Neural progenitor cell (in vitro differentiated cells): Measurements from ENCODE around the gene S100A2. TPM values are rescaled to one million over a fixed set of nuclear protein-coding genes. Genes with fewer than 3 reads are reported as not detected.

ENCODE experiments used
- DNase-seq: peaks from one replicate; pipeline ENCODE4 v3.0.0-alpha.2; 2016; ENCODE audit warnings: low spot score
- H2AFZ ChIP-seq: fragments of 200-600 bp; sonication (generic); replicated peaks from 2 replicates; pipeline ENCODE4 v1.6.1; 2016; ENCODE audit warnings: antibody characterized with exemption
- H3F3A ChIP-seq: fragments of 200-600 bp; sonication (generic); 2 replicates; pipeline ENCODE4 v1.6.1; 2016; ENCODE audit warnings: antibody characterized with exemption, low read depth
- H3K27ac ChIP-seq: fragments of 200-600 bp; sonication (generic); 2 replicates; pipeline ENCODE4 v1.5.1; 2016; ENCODE audit warnings: mild to moderate bottlenecking
- H3K27me3 ChIP-seq: fragments of 200-600 bp; sonication (generic); 2 replicates; pipeline ENCODE4 v1.6.1; 2016; ENCODE audit warnings: mild to moderate bottlenecking, moderate library complexity
- H3K36me3 ChIP-seq: fragments of 200-600 bp; sonication (generic); 2 replicates; pipeline ENCODE4 v1.5.1; 2016
- H3K4me1 ChIP-seq: fragments of 200-600 bp; sonication (generic); 2 replicates; pipeline ENCODE4 v1.6.1; 2016; ENCODE audit warnings: mixed run types
- H3K4me2 ChIP-seq: fragments of 200-600 bp; sonication (generic); 2 replicates; pipeline ENCODE4 v1.6.1; 2016
- H3K4me3 ChIP-seq: fragments of 200-600 bp; sonication (generic); 2 replicates; pipeline ENCODE4 v1.5.1; 2016
- H3K79me2 ChIP-seq: fragments of 200-600 bp; sonication (generic); 2 replicates; pipeline ENCODE4 v1.6.1; 2016; ENCODE audit warnings: low read depth
- H3K9ac ChIP-seq: fragments of 200-600 bp; sonication (generic); 2 replicates; pipeline ENCODE4 v1.6.1; 2016
- H3K9me3 ChIP-seq: fragments of 200-600 bp; sonication (generic); 2 replicates; pipeline ENCODE4 v1.5.1; 2016; ENCODE audit warnings: low read depth
- H4K20me1 ChIP-seq: fragments of 200-600 bp; sonication (generic); 2 replicates; pipeline ENCODE4 v1.6.1; 2016; ENCODE audit warnings: low read depth
- H3K27ac Mint-ChIP-seq: 3 replicates; pipeline ENCODE4 v1.8.0; 2021; ENCODE audit warnings: mixed read lengths
- H3K27me3 Mint-ChIP-seq: 2 replicates; pipeline ENCODE4 v1.8.0; 2022; ENCODE audit warnings: low read depth, mild to moderate bottlenecking, inconsistent platforms, moderate library complexity, mixed read lengths; ENCODE audit not compliant: insufficient read depth
- H3K36me3 Mint-ChIP-seq: 3 replicates; pipeline ENCODE4 v1.8.0; 2021; ENCODE audit warnings: mixed read lengths
- H3K4me1 Mint-ChIP-seq: 3 replicates; pipeline ENCODE4 v1.8.0; 2021; ENCODE audit warnings: mixed read lengths
- H3K4me3 Mint-ChIP-seq: 3 replicates; pipeline ENCODE4 v1.8.0; 2021; ENCODE audit warnings: mild to moderate bottlenecking, moderate library complexity, mixed read lengths
- H3K9me3 Mint-ChIP-seq: 3 replicates; pipeline ENCODE4 v1.8.0; 2020; ENCODE audit warnings: mixed read lengths
- EZH2 ChIP-seq: fragments of 200-600 bp; sonication (generic); IDR thresholded peaks from 2 replicates; pipeline ENCODE4 v1.6.1; 2017; ENCODE audit warnings: antibody characterized with exemption, mild to moderate bottlenecking, moderate library complexity
- EZH2phosphoT487 ChIP-seq: fragments of 200-600 bp; sonication (generic); IDR thresholded peaks from 2 replicates; pipeline ENCODE4 v1.6.1; 2017; ENCODE audit warnings: antibody characterized with exemption
- total RNA-seq: library from RNA; depleted of rRNA; stranded (reverse); fragments of >200 nt; gene quantifications from 2 replicates; pipeline ENCODE4 v1.2.3, GENCODE V29; 2015; ENCODE audit warnings: low replicate concordance
- TF ChIP-seq, protein P1 (sequence below): fragments of 200-600 bp; sonication (generic); IDR thresholded peaks from 2 replicates; pipeline ENCODE4 v1.5.1; 2017; ENCODE audit warnings: antibody characterized with exemption, mild to moderate bottlenecking

The S100A2 gene
- total RNA-seq, 1 donor from 2014 or later: not detected

- peaks cover 2% of the 10 kb centered on the region for H3K9me3 Mint-ChIP-seq
- no peaks in the 10 kb centered on the region for H3K36me3 Mint-ChIP-seq
- H3K4me1 Mint-ChIP-seq: peaks cover 39% of the 10 kb centered on the region
- Histone ChIP-seq H3K79me2 (no peaks in the 10 kb centered on the region), H3F3A (peaks cover 15% of the 10 kb centered on the region), H3K4me3 (peak within 1 kb of the TSS; percentile 17), H4K20me1 (no peaks in the 10 kb centered on the region), H3K9me3 (no peaks in the 10 kb centered on the region), H3K4me1 (peaks cover 22% of the 10 kb centered on the region), H3K27me3 (no peaks in the 10 kb centered on the region), H3K9ac (no peak within 1 kb of the TSS), H2AFZ (no peak within 1 kb of the TSS), H3K36me3 (no peaks in the 10 kb centered on the region), H3K4me2 (peak within 1 kb of the TSS; percentile 57), H3K27ac (no peak within 1 kb of the TSS)
- TF ChIP-seq, protein P1, sequence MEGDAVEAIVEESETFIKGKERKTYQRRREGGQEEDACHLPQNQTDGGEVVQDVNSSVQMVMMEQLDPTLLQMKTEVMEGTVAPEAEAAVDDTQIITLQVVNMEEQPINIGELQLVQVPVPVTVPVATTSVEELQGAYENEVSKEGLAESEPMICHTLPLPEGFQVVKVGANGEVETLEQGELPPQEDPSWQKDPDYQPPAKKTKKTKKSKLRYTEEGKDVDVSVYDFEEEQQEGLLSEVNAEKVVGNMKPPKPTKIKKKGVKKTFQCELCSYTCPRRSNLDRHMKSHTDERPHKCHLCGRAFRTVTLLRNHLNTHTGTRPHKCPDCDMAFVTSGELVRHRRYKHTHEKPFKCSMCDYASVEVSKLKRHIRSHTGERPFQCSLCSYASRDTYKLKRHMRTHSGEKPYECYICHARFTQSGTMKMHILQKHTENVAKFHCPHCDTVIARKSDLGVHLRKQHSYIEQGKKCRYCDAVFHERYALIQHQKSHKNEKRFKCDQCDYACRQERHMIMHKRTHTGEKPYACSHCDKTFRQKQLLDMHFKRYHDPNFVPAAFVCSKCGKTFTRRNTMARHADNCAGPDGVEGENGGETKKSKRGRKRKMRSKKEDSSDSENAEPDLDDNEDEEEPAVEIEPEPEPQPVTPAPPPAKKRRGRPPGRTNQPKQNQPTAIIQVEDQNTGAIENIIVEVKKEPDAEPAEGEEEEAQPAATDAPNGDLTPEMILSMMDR: no peak
- TF ChIP-seq EZH2 (no peak), EZH2phosphoT487 (no peak)
- peaks cover 9% of the 10 kb centered on the region for H3K27me3 Mint-ChIP-seq
- H3K27ac Mint-ChIP-seq: peak within 1 kb of the TSS; percentile 79
- no peak for DNase-seq
- H3K4me3 Mint-ChIP-seq: no peak within 1 kb of the TSS
Measured at GRCh38 chr1:153535242-153536011, 30.2 kb downstream of the S100A2 start, which contains the start of gene S100A6. Gene S100A6 (minus strand): TSS chr1:153535991. CDS start chr1:153535339, 652 bp downstream.

- DNase-seq: no peak
- Mint-ChIP-seq H3K4me3 (no peak overlapping the region), H3K9me3 (peaks cover 2% of the 10 kb centered on the region), H3K4me1 (peaks cover 35% of the 10 kb centered on the region), H3K36me3 (no peaks in the 10 kb centered on the region), H3K27ac (no peak overlapping the region), H3K27me3 (peaks cover 9% of the 10 kb centered on the region)
- Histone ChIP-seq H3F3A (peaks cover 15% of the 10 kb centered on the region), H2AFZ (no peak overlapping the region), H3K79me2 (no peaks in the 10 kb centered on the region), H3K27me3 (no peaks in the 10 kb centered on the region), H3K4me1 (peaks cover 22% of the 10 kb centered on the region), H3K36me3 (no peaks in the 10 kb centered on the region), H3K27ac (no peak overlapping the region), H3K9ac (no peak overlapping the region), H3K9me3 (no peaks in the 10 kb centered on the region), H4K20me1 (no peaks in the 10 kb centered on the region), H3K4me2 (no peak overlapping the region), H3K4me3 (no peak overlapping the region)
- no peak for TF ChIP-seq EZH2
- TF ChIP-seq, protein P1: no peak
- TF ChIP-seq EZH2phosphoT487: no peak
Measured at GRCh38 chr1:153534925-153535241, 30.8 kb downstream of the S100A2 start.

- Histone ChIP-seq H3K79me2 (no peaks in the 10 kb centered on the region), H3K36me3 (no peaks in the 10 kb centered on the region), H4K20me1 (no peaks in the 10 kb centered on the region), H3K9ac (no peak overlapping the region), H3K4me1 (peaks cover 22% of the 10 kb centered on the region), H2AFZ (no peak overlapping the region), H3K27ac (no peak overlapping the region), H3K9me3 (no peaks in the 10 kb centered on the region), H3K27me3 (no peaks in the 10 kb centered on the region), H3K4me2 (no peak overlapping the region), H3K4me3 (no peak overlapping the region), H3F3A (peaks cover 15% of the 10 kb centered on the region)
- H3K4me1 Mint-ChIP-seq: peaks cover 35% of the 10 kb centered on the region
- TF ChIP-seq, protein P1: no peak
- TF ChIP-seq EZH2phosphoT487 (no peak), EZH2 (no peak)
- no peak for DNase-seq
- H3K36me3 Mint-ChIP-seq: no peaks in the 10 kb centered on the region
- peaks cover 2% of the 10 kb centered on the region for H3K9me3 Mint-ChIP-seq
- peaks cover 9% of the 10 kb centered on the region for H3K27me3 Mint-ChIP-seq
- no peak overlapping the region for H3K27ac Mint-ChIP-seq
- H3K4me3 Mint-ChIP-seq: no peak overlapping the region
Measured at GRCh38 chr1:153534226-153534924, 31.3 kb downstream of the S100A2 start.
